SK-N-SH (cell line): ENCODE data around the gene TM2D3. TPM values are rescaled to one million over a fixed set of nuclear protein-coding genes. Genes with fewer than 3 reads are reported as not detected.

ENCODE experiments used
- CTCF ChIA-PET: fragments of 300-600, 350-600 bp; formaldehyde crosslinking; extraction: SDS; loops from one replicate; lab custom pipeline; 2021; lab: Yijun Ruan, JAX
- POLR2A ChIA-PET: fragments of 350-600 bp; sonication (Branson Sonifier 250); formaldehyde crosslinking; extraction: SDS; loops from one replicate; lab custom pipeline; 2020; ENCODE audit warnings: antibody characterized with exemption, inconsistent platforms; lab: Yijun Ruan, JAX
- DNase-seq: peaks from one replicate; pipeline ENCODE4 v3.0.0; 2012
- H2AFZ ChIP-seq: fragments of 200-600 bp; sonication (generic); 2 replicates; pipeline ENCODE4 v1.8.1; 2016; ENCODE audit warnings: antibody characterized with exemption, mild to moderate bottlenecking, low read depth
- H3F3A ChIP-seq: fragments of 200-600 bp; sonication (generic); replicated peaks from 2 replicates; pipeline ENCODE3; 2016; ENCODE audit warnings: antibody characterized with exemption, mild to moderate bottlenecking; ENCODE audit not compliant: insufficient read depth
- H3K27ac ChIP-seq, 2 experiments: fragments of 200-500 bp in 1 of 2; fragments of 200-600 bp in 1 of 2; sonication (Bioruptor generic) in 1 of 2; sonication (generic), shearing (Covaris generic) in 1 of 2; 2 replicates each; pipeline versions ENCODE4 v1.5.1 to v1.6.1; 2014 to 2016; ENCODE audit warnings: low read depth in 2 of 2, inconsistent platforms in 1 of 2, low read length in 1 of 2, mild to moderate bottlenecking in 1 of 2, mixed read lengths in 1 of 2
- H3K27me3 ChIP-seq: fragments of 200-600 bp; sonication (generic), shearing (Covaris generic); 2 replicates; pipeline ENCODE4 v1.6.1; 2016; ENCODE audit warnings: mixed run types; ENCODE audit not compliant: insufficient read depth
- H3K36me3 ChIP-seq, 2 experiments: fragments of 200-500 bp in 1 of 2; fragments of 200-600 bp in 1 of 2; sonication (Bioruptor generic) in 1 of 2; sonication (generic) in 1 of 2; replicated peaks in 1 of 2; 2 replicates each; pipeline versions ENCODE3 to v1.5.1; 2014 to 2016; ENCODE audit warnings: low read length in 1 of 2, mild to moderate bottlenecking in 1 of 2; ENCODE audit not compliant: insufficient read depth in 2 of 2, control insufficient read depth in 1 of 2
- H3K4me1 ChIP-seq, 2 experiments: fragments of 200-500 bp in 1 of 2; fragments of 200-600 bp in 1 of 2; sonication (Bioruptor generic) in 1 of 2; sonication (generic), shearing (Covaris generic) in 1 of 2; 2 replicates each; pipeline versions ENCODE4 v1.5.1 to v1.6.1; 2014 to 2016; ENCODE audit warnings: low read depth in 1 of 2, low read length in 1 of 2, mixed run types in 1 of 2; ENCODE audit not compliant: insufficient read depth in 2 of 2, control insufficient read depth in 1 of 2
- H3K4me2 ChIP-seq: fragments of 200-600 bp; sonication (generic), shearing (Covaris generic); 2 replicates; pipeline ENCODE4 v1.6.1; 2017; ENCODE audit warnings: mixed run types
- H3K4me3 ChIP-seq, 2 experiments: fragments of 200-500 bp in 1 of 2; fragments of 200-600 bp in 1 of 2; sonication (Bioruptor generic) in 1 of 2; sonication (generic), shearing (Covaris generic) in 1 of 2; 2 replicates each; pipeline versions ENCODE4 v1.5.1 to v1.8.1; 2014 to 2016; ENCODE audit warnings: low read depth in 2 of 2, inconsistent platforms in 1 of 2, low read length in 1 of 2, mild to moderate bottlenecking in 1 of 2, mixed read lengths in 1 of 2, moderate library complexity in 1 of 2
- H3K79me2 ChIP-seq: fragments of 200-600 bp; sonication (generic); 2 replicates; pipeline ENCODE4 v1.8.1; 2017; ENCODE audit warnings: mild to moderate bottlenecking; ENCODE audit not compliant: insufficient read depth
- H3K9ac ChIP-seq: fragments of 200-600 bp; sonication (generic); 2 replicates; pipeline ENCODE4 v1.6.1; 2017; ENCODE audit warnings: mixed run types
- H3K9me2 ChIP-seq: fragments of 200-600 bp; sonication (generic); 2 replicates; pipeline ENCODE4 v1.6.1; 2017; ENCODE audit warnings: mixed run types
- H3K9me3 ChIP-seq: fragments of 200-600 bp; sonication (generic); 2 replicates; pipeline ENCODE4 v1.6.1; 2017; ENCODE audit warnings: mixed run types, mild to moderate bottlenecking, moderate library complexity
- H4K20me1 ChIP-seq: fragments of 200-600 bp; sonication (generic); 2 replicates; pipeline ENCODE4 v1.6.1; 2017; ENCODE audit warnings: mild to moderate bottlenecking, mixed run types; ENCODE audit not compliant: insufficient read depth
- CHD2 ChIP-seq: fragments of 150-350 bp; IDR thresholded peaks from 2 replicates; pipeline ENCODE4 v1.6.1; 2018; ENCODE audit warnings: low read length; ENCODE audit not compliant: partially characterized antibody
- ELF1 ChIP-seq: IDR thresholded peaks from 2 replicates; pipeline ENCODE4 v1.4.0; 2012
- EZH2phosphoT487 ChIP-seq: fragments of 200-600 bp; sonication (generic); IDR thresholded peaks from 2 replicates; pipeline ENCODE4 v1.6.1; 2017; ENCODE audit warnings: low read depth, mixed run types, mild to moderate bottlenecking, antibody characterized with exemption, moderate library complexity, borderline replicate concordance
- FOSL2 ChIP-seq: IDR thresholded peaks from 2 replicates; pipeline ENCODE4 v1.4.0; 2012; ENCODE audit warnings: low read depth, mild to moderate bottlenecking, moderate library complexity, borderline replicate concordance
- FOXJ3 ChIP-seq: sonication (generic); formaldehyde crosslinking; IDR thresholded peaks from 2 replicates; pipeline ENCODE4 v1.5.1; 2020; ENCODE audit warnings: mild to moderate bottlenecking, missing genetic modification reagents
- FOXM1 ChIP-seq: IDR thresholded peaks from 2 replicates; pipeline ENCODE4 v1.4.0; 2012; ENCODE audit warnings: low read depth, mild to moderate bottlenecking
- JUND ChIP-seq: IDR thresholded peaks from 2 replicates; pipeline ENCODE4 v1.4.0; 2012
- TAF1 ChIP-seq: IDR thresholded peaks from 2 replicates; pipeline ENCODE4 v1.6.1; 2012; ENCODE audit warnings: low read depth, mild to moderate bottlenecking, low read length, moderate library complexity, borderline replicate concordance
- TCF12 ChIP-seq: IDR thresholded peaks from 2 replicates; pipeline ENCODE4 v1.4.0; 2012
- WGBS: methylation state at CpG from one replicate; pipeline ENCODE4 v1.1.6; 2017; ENCODE audit warnings: low lambda C conversion rate; 5-methylcytosine and 5-hydroxymethylcytosine counted together
- polyA plus RNA-seq, 3 experiments: library from polyadenylated mRNA; depleted of rRNA; stranded (reverse); fragments of >200 nt; gene quantifications; 2 replicates each; pipeline ENCODE4 v1.2.3, GENCODE V29; 2012
- TF ChIP-seq, protein P1 (sequence below): fragments of 200-600 bp; sonication (generic); IDR thresholded peaks from 2 replicates; pipeline ENCODE4 v1.6.1; 2017; ENCODE audit warnings: antibody characterized with exemption, mild to moderate bottlenecking, moderate library complexity
- TF ChIP-seq, protein P2 (sequence below): fragments of 150-350 bp; IDR thresholded peaks from 2 replicates; pipeline ENCODE4 v1.6.1; 2017; ENCODE audit warnings: antibody characterized with exemption, low read length, low read depth, borderline replicate concordance
- TF ChIP-seq, protein P3 (sequence below): IDR thresholded peaks from 2 replicates; pipeline ENCODE4 v1.4.0; 2012; ENCODE audit warnings: low read depth, borderline replicate concordance

The TM2D3 gene
- polyA plus RNA-seq, 1 of the 3 experiments (the other 2 are of a cell fraction) = 73.3 TPM

DNA sequence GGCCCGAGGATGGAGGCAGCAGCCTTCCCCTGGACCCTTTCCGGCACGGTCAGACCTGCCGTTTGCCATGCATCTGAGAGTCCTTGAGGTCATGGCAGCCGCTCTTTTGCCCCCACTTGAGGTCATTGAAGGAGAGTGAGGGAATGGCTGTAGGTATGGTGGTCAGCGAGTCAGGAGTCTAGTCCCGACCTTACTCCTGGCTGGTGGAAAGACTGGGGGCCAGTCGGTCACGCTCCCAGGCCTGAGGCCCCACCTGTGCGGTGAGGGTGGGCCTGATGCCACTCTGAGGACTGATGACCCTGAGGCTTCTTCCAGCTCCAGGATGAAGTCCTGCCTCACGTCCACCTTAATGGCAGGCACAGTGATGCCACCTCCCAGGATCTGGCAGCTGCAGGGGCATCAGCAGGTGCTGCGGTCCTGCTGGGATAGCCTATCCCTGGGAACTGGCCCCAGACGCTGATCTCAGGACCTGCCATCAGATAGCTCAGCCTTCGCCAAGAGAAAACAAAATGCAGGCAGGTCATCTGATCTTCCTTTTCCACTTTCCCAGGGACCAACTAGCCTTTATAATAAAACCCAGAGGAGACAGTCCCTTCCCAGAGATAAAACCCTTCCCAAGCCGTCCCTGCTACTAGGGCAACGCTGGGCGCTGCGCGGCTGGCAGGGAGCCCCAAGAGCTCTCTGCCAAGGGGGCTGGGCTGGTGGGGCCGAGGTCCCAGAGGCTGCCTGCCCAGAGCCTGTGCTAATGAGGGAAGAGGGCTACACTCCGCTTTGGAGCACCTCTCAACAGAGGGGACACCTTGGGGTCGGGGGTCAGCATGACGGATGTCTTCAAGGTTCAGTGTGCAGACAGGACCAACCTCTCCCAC is 42.2 kb downstream of the TM2D3 start (continued):
- TF ChIP-seq, protein P1, sequence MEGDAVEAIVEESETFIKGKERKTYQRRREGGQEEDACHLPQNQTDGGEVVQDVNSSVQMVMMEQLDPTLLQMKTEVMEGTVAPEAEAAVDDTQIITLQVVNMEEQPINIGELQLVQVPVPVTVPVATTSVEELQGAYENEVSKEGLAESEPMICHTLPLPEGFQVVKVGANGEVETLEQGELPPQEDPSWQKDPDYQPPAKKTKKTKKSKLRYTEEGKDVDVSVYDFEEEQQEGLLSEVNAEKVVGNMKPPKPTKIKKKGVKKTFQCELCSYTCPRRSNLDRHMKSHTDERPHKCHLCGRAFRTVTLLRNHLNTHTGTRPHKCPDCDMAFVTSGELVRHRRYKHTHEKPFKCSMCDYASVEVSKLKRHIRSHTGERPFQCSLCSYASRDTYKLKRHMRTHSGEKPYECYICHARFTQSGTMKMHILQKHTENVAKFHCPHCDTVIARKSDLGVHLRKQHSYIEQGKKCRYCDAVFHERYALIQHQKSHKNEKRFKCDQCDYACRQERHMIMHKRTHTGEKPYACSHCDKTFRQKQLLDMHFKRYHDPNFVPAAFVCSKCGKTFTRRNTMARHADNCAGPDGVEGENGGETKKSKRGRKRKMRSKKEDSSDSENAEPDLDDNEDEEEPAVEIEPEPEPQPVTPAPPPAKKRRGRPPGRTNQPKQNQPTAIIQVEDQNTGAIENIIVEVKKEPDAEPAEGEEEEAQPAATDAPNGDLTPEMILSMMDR = no peak
- TF ChIP-seq TCF12 = no peak

DNA sequence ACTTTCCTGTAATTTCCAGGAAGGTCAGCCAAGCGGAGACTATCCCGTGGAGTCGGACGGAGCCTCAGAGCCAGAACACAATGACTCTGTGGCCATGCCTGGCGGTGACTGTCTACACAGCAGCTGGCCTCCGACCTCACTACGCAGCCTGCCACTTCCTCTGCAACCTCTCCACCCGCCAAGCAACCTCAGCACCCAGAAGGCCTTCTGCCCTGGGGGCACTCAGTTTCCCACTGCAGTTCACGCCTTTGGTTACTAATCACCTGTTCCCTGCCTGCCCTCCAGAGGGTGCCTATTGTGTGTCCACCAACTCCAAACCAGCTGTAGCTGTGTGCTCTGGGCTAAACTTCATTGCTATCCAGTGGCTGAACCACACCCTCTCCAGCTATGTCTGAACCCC is 44.0 kb downstream of the TM2D3 start:
- no peak for TF ChIP-seq FOXM1
- no peak for TF ChIP-seq TCF12
- no peak for TF ChIP-seq FOSL2
- TF ChIP-seq TAF1 = no peak
- no peak for TF ChIP-seq JUND
- TF ChIP-seq, protein P2, sequence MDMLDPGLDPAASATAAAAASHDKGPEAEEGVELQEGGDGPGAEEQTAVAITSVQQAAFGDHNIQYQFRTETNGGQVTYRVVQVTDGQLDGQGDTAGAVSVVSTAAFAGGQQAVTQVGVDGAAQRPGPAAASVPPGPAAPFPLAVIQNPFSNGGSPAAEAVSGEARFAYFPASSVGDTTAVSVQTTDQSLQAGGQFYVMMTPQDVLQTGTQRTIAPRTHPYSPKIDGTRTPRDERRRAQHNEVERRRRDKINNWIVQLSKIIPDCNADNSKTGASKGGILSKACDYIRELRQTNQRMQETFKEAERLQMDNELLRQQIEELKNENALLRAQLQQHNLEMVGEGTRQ = no peak
- H3K36me3 ChIP-seq = no peaks in the 10 kb centered on the region
- H3K27me3 ChIP-seq = no peaks in the 10 kb centered on the region
- no peaks in the 10 kb centered on the region for H3F3A ChIP-seq
- H2AFZ ChIP-seq = no peak overlapping the region
- H3K9me2 ChIP-seq = no peaks in the 10 kb centered on the region
- no peak for DNase-seq
- 75% methylated on average over 7 of the region's 9 CpGs for WGBS
- no peak overlapping the region for H3K4me3 ChIP-seq
- no peak overlapping the region for H3K27ac ChIP-seq
- no peak overlapping the region for H3K4me2 ChIP-seq
- H4K20me1 ChIP-seq = no peaks in the 10 kb centered on the region
- peaks cover 0 to 29% of the 10 kb centered on the region in 2 experiments; a peak in 1 of 4 replicates for H3K4me1 ChIP-seq
- H3K79me2 ChIP-seq = no peaks in the 10 kb centered on the region
- ChIA-PET POLR2A (no interaction called here), CTCF (interaction anchor here (6.1 kb wide), 1 partner anchor 33 kb away, joined by 30 read pairs; no protein-coding TSS in a partner anchor)
- no peak overlapping the region for H3K9ac ChIP-seq
- H3K9me3 ChIP-seq = no peaks in the 10 kb centered on the region

DNA sequence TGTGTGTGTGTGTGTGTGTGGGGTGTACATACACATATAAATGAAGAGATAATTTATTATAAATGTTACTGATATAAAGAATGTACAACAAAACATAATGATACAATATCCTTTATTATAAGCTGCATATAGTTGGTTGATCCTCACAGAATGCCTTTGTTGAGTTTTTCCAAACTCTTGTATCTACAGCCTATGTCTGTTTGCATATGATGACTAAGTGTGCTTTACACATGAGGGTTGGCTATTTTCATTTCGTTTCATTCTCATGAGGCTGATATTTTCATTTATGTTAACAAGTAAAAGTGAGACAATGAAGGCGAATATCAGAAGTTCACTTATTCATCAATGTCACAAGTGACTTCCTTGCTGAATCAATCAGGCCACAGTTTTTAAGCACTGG is 45.1 kb downstream of the TM2D3 start:
- no peaks in the 10 kb centered on the region for H3K9me2 ChIP-seq
- H3K36me3 ChIP-seq = no peaks in the 10 kb centered on the region
- no peaks in the 10 kb centered on the region for H3K9me3 ChIP-seq
- H3K4me2 ChIP-seq = no peak overlapping the region
- no peaks in the 10 kb centered on the region for H3K27me3 ChIP-seq
- no peaks in the 10 kb centered on the region for H3K79me2 ChIP-seq
- ChIA-PET POLR2A (no interaction called here), CTCF (no interaction called here)
- no peak overlapping the region for H3K9ac ChIP-seq
- H2AFZ ChIP-seq = no peak overlapping the region
- peaks cover 0 to 18% of the 10 kb centered on the region in 2 experiments; a peak in 1 of 4 replicates for H3K4me1 ChIP-seq
- TF ChIP-seq CHD2 = no peak
- TF ChIP-seq FOXJ3 (CRISPR knock-in tag) = no peak
- TF ChIP-seq, protein P3, sequence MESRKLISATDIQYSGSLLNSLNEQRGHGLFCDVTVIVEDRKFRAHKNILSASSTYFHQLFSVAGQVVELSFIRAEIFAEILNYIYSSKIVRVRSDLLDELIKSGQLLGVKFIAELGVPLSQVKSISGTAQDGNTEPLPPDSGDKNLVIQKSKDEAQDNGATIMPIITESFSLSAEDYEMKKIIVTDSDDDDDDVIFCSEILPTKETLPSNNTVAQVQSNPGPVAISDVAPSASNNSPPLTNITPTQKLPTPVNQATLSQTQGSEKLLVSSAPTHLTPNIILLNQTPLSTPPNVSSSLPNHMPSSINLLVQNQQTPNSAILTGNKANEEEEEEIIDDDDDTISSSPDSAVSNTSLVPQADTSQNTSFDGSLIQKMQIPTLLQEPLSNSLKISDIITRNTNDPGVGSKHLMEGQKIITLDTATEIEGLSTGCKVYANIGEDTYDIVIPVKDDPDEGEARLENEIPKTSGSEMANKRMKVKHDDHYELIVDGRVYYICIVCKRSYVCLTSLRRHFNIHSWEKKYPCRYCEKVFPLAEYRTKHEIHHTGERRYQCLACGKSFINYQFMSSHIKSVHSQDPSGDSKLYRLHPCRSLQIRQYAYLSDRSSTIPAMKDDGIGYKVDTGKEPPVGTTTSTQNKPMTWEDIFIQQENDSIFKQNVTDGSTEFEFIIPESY = no peak
- TF ChIP-seq ELF1 = no peak
- no peak for TF ChIP-seq EZH2phosphoT487
- no peaks in the 10 kb centered on the region for H3F3A ChIP-seq
- no peak overlapping the region for H3K4me3 ChIP-seq
- no peak for DNase-seq
- no peaks in the 10 kb centered on the region for H4K20me1 ChIP-seq
- WGBS = 30% methylated on average over 2 of the region's 2 CpGs
- H3K27ac ChIP-seq = no peak overlapping the region
